Measurements from ENCODE around the gene ULK4.
"Not testable (repeated sequence)": the region's sequence is repeated elsewhere in the genome, so short reads cannot be mapped to it uniquely, and the experiment has no call there.

ULK4 gene

GRCh38 chr3:41307065-41307464 lies 654.8 kb downstream of the ULK4 start:
- DNase-seq (ENCODE audit: low spot score) = no peak

GRCh38 chr3:41304593-41304992 lies 657.3 kb downstream of the ULK4 start:
- peak; percentile 80 for DNase-seq (ENCODE audit: low spot score)

- no peak for DNase-seq (ENCODE audit: low spot score)
Observed at GRCh38 chr3:41302295-41302694, 659.6 kb downstream of the ULK4 start.

GRCh38 chr3:41301548-41301947 lies 660.4 kb downstream of the ULK4 start:
- peak; percentile 35 for DNase-seq (ENCODE audit: low spot score)

GRCh38 chr3:41299036-41299435 lies 662.9 kb downstream of the ULK4 start:
- no peak for DNase-seq (ENCODE audit: low spot score)

GRCh38 chr3:41297750-41298149 lies 664.2 kb downstream of the ULK4 start:
- no peak for DNase-seq (ENCODE audit: low spot score)

GRCh38 chr3:41296556-41296955 lies 665.3 kb downstream of the ULK4 start:
- no peak for DNase-seq (ENCODE audit: low spot score)

- DNase-seq (ENCODE audit: low spot score) = no peak
Observed at GRCh38 chr3:41295740-41296139, 666.2 kb downstream of the ULK4 start.

- DNase-seq (ENCODE audit: low spot score) = no peak
Observed at GRCh38 chr3:41293169-41293681, 668.7 kb downstream of the ULK4 start.

- DNase-seq (ENCODE audit: low spot score) = no peak
Observed at GRCh38 chr3:41290736-41291135, 671.2 kb downstream of the ULK4 start.

GRCh38 chr3:41290306-41290705 lies 671.6 kb downstream of the ULK4 start:
- no peak for DNase-seq (ENCODE audit: low spot score)

- DNase-seq (ENCODE audit: low spot score) = no peak
Observed at GRCh38 chr3:41288785-41289184, 673.1 kb downstream of the ULK4 start.

- DNase-seq (ENCODE audit: low spot score) = no peak
Observed at GRCh38 chr3:41286305-41286704, 675.6 kb downstream of the ULK4 start.

- DNase-seq (ENCODE audit: low spot score) = not testable (repeated sequence)
Observed at GRCh38 chr3:41284934-41285333, 677.0 kb downstream of the ULK4 start.

- DNase-seq (ENCODE audit: low spot score) = no peak
Observed at GRCh38 chr3:41277790-41278465, 684.0 kb downstream of the ULK4 start.

- DNase-seq (ENCODE audit: low spot score) = no peak
Observed at GRCh38 chr3:41276191-41276590, 685.7 kb downstream of the ULK4 start.

- no peak for DNase-seq (ENCODE audit: low spot score)
Observed at GRCh38 chr3:41274944-41275668, 686.8 kb downstream of the ULK4 start.

- no peak for DNase-seq (ENCODE audit: low spot score)
Observed at GRCh38 chr3:41272667-41273066, 689.2 kb downstream of the ULK4 start.

- peak; percentile 32 for DNase-seq (ENCODE audit: low spot score)
Observed at GRCh38 chr3:41267975-41268640, 693.8 kb downstream of the ULK4 start.

- DNase-seq (ENCODE audit: low spot score) = peak; percentile 35
Observed at GRCh38 chr3:41265823-41266273, 696.1 kb downstream of the ULK4 start.

GRCh38 chr3:41265011-41265545 lies 696.8 kb downstream of the ULK4 start:
- DNase-seq (ENCODE audit: low spot score) = no peak

- DNase-seq (ENCODE audit: low spot score) = no peak
Observed at GRCh38 chr3:41260063-41260450, 701.8 kb downstream of the ULK4 start.

All from kidney capillary endothelial cell (primary cell).